Stimulated activated CD4-positive, alpha-beta T cell treated with anti-CD3 and anti-CD28 coated beads, Interleukin-12 subunit alpha, Interleukin-12 subunit beta, amount 100 ng/mL, for 4 hours (primary cell): ENCODE results near the gene ROPN1B.

Experiments
- DNase-seq: peaks from one replicate; pipeline ENCODE4 v3.0.0-alpha.2; 2020

Gene ROPN1B

DNA sequence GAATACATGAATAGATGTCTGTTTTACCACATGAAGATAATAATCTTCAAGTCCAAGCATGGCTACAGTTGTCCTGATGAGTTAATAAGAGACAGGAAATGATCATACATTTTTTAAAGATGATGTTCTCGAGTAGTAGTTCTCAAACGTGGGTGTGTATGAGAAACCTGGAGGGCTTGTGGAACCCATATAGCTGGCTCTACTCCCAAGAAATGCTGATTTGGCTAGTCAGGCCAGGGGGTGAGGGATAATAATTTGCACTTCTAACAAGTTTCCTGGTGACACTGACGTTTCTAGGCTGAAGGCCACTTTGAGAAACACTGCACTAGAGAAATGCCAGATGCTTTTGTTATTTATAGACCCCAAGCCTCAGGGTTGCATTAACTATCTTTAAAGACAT is 37.0 kb downstream of the ROPN1B start:
- DNase-seq, result no peak

DNA sequence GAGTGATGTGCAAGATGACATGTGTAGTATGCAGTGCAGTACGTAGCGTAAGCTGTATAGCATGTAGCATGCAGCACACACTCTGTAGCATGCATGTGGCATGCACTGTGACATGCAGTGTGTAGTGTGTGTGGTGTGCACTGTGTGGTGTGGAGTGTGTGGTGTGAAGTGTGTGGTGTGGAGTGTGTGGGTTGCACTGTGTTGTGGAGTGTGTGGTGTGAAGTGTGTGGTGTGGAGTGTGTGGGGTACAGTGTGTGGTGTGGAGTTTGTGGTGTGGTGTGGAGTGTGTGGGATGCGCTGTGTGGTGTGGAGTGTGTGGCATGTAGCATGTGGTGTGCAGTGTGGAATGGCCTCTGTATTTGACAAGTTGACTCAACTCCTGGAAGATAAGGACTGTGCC is 39.2 kb downstream of the ROPN1B start:
- no peak for DNase-seq

DNA sequence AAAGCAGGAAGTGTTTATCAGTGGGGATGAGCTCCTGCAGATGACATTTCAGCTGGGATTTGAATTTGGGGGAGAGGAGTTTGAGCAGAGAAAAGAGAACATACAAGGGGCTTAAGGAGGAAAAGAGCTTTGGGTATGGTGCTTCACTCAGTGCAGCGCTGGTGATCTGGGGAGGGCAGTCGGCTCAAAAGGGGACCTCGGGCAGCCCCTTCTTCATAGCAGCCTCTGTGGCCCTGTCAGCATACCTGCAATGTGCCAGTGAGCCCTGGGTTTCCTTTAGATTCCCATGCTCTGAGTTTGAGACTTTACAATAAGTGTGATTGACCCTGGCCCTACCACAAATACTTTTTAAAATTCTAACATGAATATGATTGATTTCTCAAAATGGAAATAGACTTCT is 40.2 kb downstream of the ROPN1B start:
- no peak for DNase-seq

GRCh38 chr3:126013751-126014156 is 44.8 kb downstream of the ROPN1B start:
- no peak for DNase-seq

GRCh38 chr3:126014252-126014651 is 45.3 kb downstream of the ROPN1B start:
- DNase-seq, result no peak

DNA sequence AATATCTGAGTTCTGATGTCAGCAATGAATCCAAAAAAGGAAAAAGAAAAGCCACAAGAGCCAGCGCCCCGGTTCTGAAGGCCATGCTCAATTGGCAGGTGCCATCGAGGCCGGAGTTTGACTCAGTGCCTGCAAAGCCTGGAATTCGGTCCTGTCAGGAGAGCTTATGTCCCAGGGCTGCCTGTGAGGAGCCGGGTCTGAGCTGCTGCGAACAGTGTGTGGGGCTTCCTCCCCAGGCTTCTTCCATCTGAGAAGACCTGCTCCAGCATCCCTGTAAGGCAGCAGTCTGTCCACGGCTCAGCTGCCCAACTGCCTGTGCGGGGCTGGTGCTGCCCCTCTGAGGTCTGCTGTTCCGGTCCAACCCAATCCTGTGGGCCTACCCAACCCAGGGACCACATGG is 46.1 kb downstream of the ROPN1B start:
- DNase-seq, result no peak

DNA sequence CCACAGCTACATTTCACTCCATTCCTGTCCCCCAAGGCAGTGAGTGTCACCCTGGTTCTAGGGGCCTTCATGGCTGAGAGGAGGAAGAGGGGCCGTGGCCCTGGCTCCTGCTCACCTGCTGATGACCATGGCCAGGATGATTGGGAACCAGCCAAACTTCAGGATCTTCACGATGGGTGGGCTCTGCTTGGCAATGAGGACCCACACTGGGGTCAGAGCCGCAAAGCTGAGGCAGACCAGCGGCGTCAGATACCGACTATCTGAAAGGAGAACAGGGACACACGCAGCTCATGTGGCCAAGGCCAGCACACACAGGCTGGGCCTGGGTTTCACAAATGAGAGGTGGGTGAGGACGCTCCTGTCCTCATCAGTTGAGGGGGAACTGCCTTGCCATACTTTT is 47.6 kb downstream of the ROPN1B start:
- no peak for DNase-seq

DNA sequence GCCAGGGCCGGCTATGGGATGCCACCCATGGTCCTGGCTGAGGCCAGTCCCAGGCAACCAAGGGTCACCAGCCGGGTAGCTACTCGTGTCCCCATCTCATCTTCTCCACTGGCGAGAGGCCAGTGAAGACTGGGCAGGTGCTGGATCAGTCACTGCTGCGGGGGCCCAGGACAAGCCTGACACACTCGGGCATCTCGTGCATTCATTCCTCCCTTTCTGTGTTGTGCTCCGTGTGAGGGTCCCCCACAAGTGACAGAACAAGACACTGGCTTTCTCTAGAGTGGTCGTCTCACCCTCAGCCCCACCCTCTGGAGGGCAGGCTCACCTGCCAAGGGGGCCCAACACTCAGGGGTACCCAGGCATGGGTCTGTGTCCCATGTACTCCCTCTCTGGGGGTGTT is 48.4 kb downstream of the ROPN1B start:
- no peak for DNase-seq

GRCh38 chr3:126018545-126018944 is 49.6 kb downstream of the ROPN1B start:
- no peak for DNase-seq

GRCh38 chr3:126018995-126019394 is 50.0 kb downstream of the ROPN1B start:
- DNase-seq, result no peak

- DNase-seq, result no peak
Measured at GRCh38 chr3:126019683-126020082, 50.7 kb downstream of the ROPN1B start.

DNA sequence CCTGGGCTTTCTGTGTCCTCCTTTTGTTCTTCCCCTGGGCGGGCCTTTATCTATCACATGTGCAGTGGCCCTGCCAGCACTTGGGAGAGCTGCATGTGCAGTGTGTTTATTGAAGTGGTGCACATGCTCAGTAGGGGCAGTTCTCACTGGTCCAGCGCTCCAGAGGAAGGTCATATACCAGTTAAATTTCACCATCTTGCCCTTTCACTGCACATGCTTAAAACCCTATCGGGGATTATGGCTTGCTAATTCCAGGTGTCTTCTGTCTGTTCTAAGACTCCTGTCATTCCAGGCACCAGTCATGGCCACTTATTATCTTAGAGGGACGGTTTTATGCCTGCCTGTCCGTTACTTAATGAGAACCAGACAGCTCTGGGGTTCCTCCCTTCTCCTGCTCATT is 52.2 kb downstream of the ROPN1B start:
- no peak for DNase-seq

GRCh38 chr3:126021702-126022101 is 52.7 kb downstream of the ROPN1B start:
- DNase-seq, result no peak

DNA sequence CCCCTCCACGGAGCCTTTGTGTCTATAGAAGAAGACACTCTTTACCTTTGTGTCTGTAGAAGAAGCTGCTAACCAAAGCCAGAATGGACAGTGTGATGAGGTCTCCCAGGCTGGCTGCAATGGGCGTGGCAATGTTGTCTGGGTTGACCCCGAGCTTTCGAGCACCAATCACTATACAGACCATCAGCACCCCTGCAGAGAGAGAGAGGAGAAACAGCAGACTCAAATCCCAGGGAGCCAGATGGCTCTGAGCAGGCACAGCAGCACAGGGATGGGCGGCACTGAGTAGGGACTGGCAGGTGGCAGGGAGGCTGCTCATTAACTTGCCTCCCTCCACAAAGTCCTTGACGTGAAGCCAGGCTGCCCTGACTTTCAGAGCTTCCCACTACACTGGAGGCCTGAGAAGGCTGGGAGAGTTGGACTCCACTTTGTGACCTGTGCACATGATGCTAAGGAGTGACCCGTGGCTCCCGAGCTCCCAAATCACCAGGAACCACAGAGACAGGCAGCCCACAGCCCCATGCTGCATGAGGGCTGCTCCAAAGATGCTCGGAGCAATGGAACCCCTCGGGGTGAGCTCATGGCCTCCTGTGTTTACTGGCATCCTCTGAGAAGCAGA is 53.9 kb downstream of the ROPN1B start:
- DNase-seq, result no peak

GRCh38 chr3:126023390-126023789 is 54.4 kb downstream of the ROPN1B start:
- no peak for DNase-seq

- no peak for DNase-seq
Measured at GRCh38 chr3:126024049-126024854, 55.3 kb downstream of the ROPN1B start.

GRCh38 chr3:126025116-126025729 is 56.2 kb downstream of the ROPN1B start:
- DNase-seq, result no peak

DNA sequence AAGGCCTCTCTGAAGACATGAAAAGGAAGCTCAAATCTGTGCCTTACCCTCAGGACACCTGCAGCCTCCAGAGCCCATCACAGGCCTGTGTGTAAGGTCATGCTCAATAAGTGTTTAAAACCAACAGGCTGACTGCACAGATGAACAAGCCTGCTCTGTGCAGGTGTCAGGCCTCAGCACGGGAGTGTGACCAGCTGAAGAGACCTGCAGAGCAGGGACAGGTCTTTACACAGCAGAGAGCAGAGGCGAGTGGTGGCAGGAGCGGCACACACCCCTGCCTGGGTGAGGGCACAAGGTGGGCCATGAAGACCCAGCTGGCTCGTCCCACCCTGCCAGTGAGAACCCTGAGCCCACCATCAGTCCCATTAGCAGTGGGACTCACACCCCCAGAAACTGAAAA is 56.9 kb downstream of the ROPN1B start:
- DNase-seq, result no peak

- DNase-seq, result no peak
Measured at GRCh38 chr3:126026277-126026751, 57.3 kb downstream of the ROPN1B start.

GRCh38 chr3:126026761-126027160 is 57.8 kb downstream of the ROPN1B start:
- DNase-seq, result no peak

- DNase-seq, result no peak
Measured at GRCh38 chr3:126028096-126028495, 59.1 kb downstream of the ROPN1B start.

GRCh38 chr3:126029241-126029640 is 60.3 kb downstream of the ROPN1B start:
- no peak for DNase-seq

- DNase-seq, result no peak
Measured at GRCh38 chr3:126030455-126030854, 61.5 kb downstream of the ROPN1B start.

- DNase-seq, result no peak
Measured at GRCh38 chr3:126031981-126032471, 63.0 kb downstream of the ROPN1B start.
